HCT116 (cell line): ENCODE results near the gene TFEB. TPM values are rescaled to one million over a fixed set of nuclear protein-coding genes. Genes with fewer than 3 reads are reported as not detected.
A peak's percentile ranks its signal among the peaks of the same experiment; 100 is the strongest.

Experiments
- ATAC-seq: fragments of 200-7000 bp; cut with Tn5 transposase; 2 replicates; pipeline ENCODE4 v1.9.1; 2020; ENCODE audit warnings: mild to moderate bottlenecking, moderate library complexity
- BruUV-seq: library from RNA; stranded (reverse); fragments of 400-500 nt; replicated peaks from 2 replicates; lab custom pipeline; 2021; lab: Mats Ljungman, UMichigan
- CTCF ChIA-PET: fragments of 300-600 bp; sonication (Branson Sonifier 250); formaldehyde crosslinking; loops from one replicate; lab custom pipeline; 2021; ENCODE audit warnings: antibody characterized with exemption; lab: Charles Lee
- POLR2A ChIA-PET: fragments of 300-600, 350-600 bp; sonication (Branson Sonifier 250); formaldehyde crosslinking; loops from one replicate; lab custom pipeline; 2021; ENCODE audit warnings: antibody characterized with exemption; lab: Charles Lee
- RAD21 ChIA-PET, 2 experiments: fragments of 300-600 bp; sonication (Branson Sonifier 250); formaldehyde crosslinking; loops; one replicate each; lab custom pipeline; 2023; ENCODE audit warnings: low total read pairs in 2 of 2; ENCODE audit not compliant: uncharacterized antibody in 2 of 2, unreplicated experiment in 2 of 2, low non-redundant PET in 1 of 2; lab: Charles Lee
- DNase-seq: peaks from one replicate; pipeline ENCODE4 v3.0.0-alpha.2; 2010; ENCODE audit warnings: low read depth, low spot score
- H2AFZ ChIP-seq: fragments of 200-600 bp; shearing (Covaris generic), sonication (generic); 2 replicates; pipeline ENCODE4 v1.6.1; 2017; ENCODE audit warnings: low read depth, mixed run types, mixed read lengths, antibody characterized with exemption, low read length; ENCODE audit not compliant: poor library complexity, severe bottlenecking
- H3K27ac ChIP-seq: 2 replicates; pipeline ENCODE4 v1.5.1; 2012; ENCODE audit warnings: low read depth, low read length
- H3K27me3 ChIP-seq: fragments of 200-600 bp; sonication (generic); 2 replicates; pipeline ENCODE4 v1.6.1; 2016; ENCODE audit warnings: mixed run types, low read length, mixed read lengths; ENCODE audit not compliant: insufficient read depth
- H3K36me3 ChIP-seq, 2 experiments: fragments of 200-500 bp in 1 of 2; fragments of 200-600 bp in 1 of 2; sonication (Bioruptor generic) in 1 of 2; sonication (generic) in 1 of 2; 2 replicates each; pipeline versions ENCODE4 v1.5.1 to v1.6.1; 2014 to 2016; ENCODE audit warnings: low read length in 2 of 2, inconsistent platforms in 1 of 2, mixed read lengths in 1 of 2, mixed run types in 1 of 2; ENCODE audit not compliant: insufficient read depth in 2 of 2, control insufficient read depth in 1 of 2
- H3K4me1 ChIP-seq, 2 experiments: fragments of 200-600 bp in 1 of 2; sonication (generic) in 1 of 2; 2 replicates each; pipeline versions ENCODE4 v1.5.1 to v1.6.1; 2012 to 2017; ENCODE audit warnings: low read length in 2 of 2, inconsistent platforms in 1 of 2, mild to moderate bottlenecking in 1 of 2, mixed read lengths in 1 of 2, mixed run types in 1 of 2, moderate library complexity in 1 of 2; ENCODE audit not compliant: insufficient read depth in 2 of 2, control insufficient read depth in 1 of 2
- H3K4me2 ChIP-seq: fragments of 200-600 bp; sonication (generic); 2 replicates; pipeline ENCODE4 v1.6.1; 2017; ENCODE audit warnings: mixed run types, low read length, mixed read lengths
- H3K4me3 ChIP-seq, 2 experiments: fragments of 200-600 bp in 1 of 2; sonication (generic) in 1 of 2; replicated peaks in 1 of 2; 2 replicates each; pipeline ENCODE4 v1.5.1; 2011 to 2016; ENCODE audit warnings: low read length in 2 of 2, control low read depth in 1 of 2, low read depth in 1 of 2, mild to moderate bottlenecking in 1 of 2, mixed read lengths in 1 of 2, mixed run types in 1 of 2
- H3K79me2 ChIP-seq: fragments of 200-600 bp; sonication (generic); 2 replicates; pipeline ENCODE4 v1.6.1; 2017; ENCODE audit warnings: mild to moderate bottlenecking, mixed run types, low read length, moderate library complexity, mixed read lengths; ENCODE audit not compliant: insufficient read depth
- H3K9ac ChIP-seq: fragments of 200-600 bp; sonication (generic); 2 replicates; pipeline ENCODE4 v1.6.1; 2016; ENCODE audit warnings: low read length, mixed read lengths
- H3K9me2 ChIP-seq: fragments of 200-600 bp; sonication (generic), shearing (Covaris generic); 2 replicates; pipeline ENCODE4 v1.6.1; 2017; ENCODE audit warnings: mixed run types, mild to moderate bottlenecking, moderate library complexity; ENCODE audit not compliant: insufficient read depth
- H3K9me3 ChIP-seq, 2 experiments: fragments of 200-500 bp in 1 of 2; fragments of 200-600 bp in 1 of 2; sonication (Bioruptor generic) in 1 of 2; sonication (generic) in 1 of 2; 2 replicates each; pipeline ENCODE4 v1.6.1; 2014 to 2017; ENCODE audit warnings: low read length in 2 of 2, mixed read lengths in 2 of 2, inconsistent platforms in 1 of 2, low read depth in 1 of 2, mild to moderate bottlenecking in 1 of 2, mixed run types in 1 of 2, moderate library complexity in 1 of 2; ENCODE audit not compliant: control insufficient read depth in 1 of 2, insufficient read depth in 1 of 2
- H4K20me1 ChIP-seq: fragments of 200-600 bp; sonication (generic), shearing (Covaris generic); 2 replicates; pipeline ENCODE4 v1.6.1; 2017; ENCODE audit warnings: mixed run types, mild to moderate bottlenecking, moderate library complexity; ENCODE audit not compliant: insufficient read depth
- ELF1 ChIP-seq: IDR thresholded peaks from 2 replicates; pipeline ENCODE4 v1.6.1; 2012; ENCODE audit warnings: low read depth, borderline replicate concordance
- EZH2 ChIP-seq: fragments of 200-600 bp; sonication (generic); IDR thresholded peaks from 2 replicates; pipeline ENCODE4 v1.6.1; 2017; ENCODE audit warnings: antibody characterized with exemption, mixed run types
- POLR2A ChIP-seq: IDR thresholded peaks from 2 replicates; pipeline ENCODE4 v1.7.0; 2011; ENCODE audit warnings: borderline replicate concordance; ENCODE audit not compliant: insufficient read depth, insufficient read length; ENCODE audit errors: extremely low read depth
- TCF7L2 ChIP-seq: IDR thresholded peaks from 2 replicates; pipeline ENCODE4 v1.7.0; 2011; ENCODE audit warnings: borderline replicate concordance, inconsistent platforms; ENCODE audit not compliant: insufficient read depth, insufficient read length; ENCODE audit errors: extremely low read depth
- YY1 ChIP-seq: IDR thresholded peaks from 2 replicates; pipeline ENCODE4 v1.6.1; 2011; ENCODE audit warnings: low read length, low read depth, moderate library complexity, mild to moderate bottlenecking; ENCODE audit not compliant: insufficient replicate concordance; ENCODE audit errors: extremely low read depth
- ZFX ChIP-seq: fragments of 450-650 bp; IDR thresholded peaks from 2 replicates; pipeline ENCODE4 v1.6.1; 2017
- intact Hi-C: fragments of 100-400 bp; cut with micrococcal nuclease; formaldehyde crosslinking; loops from 2 replicates; pipeline ENCODE4 v1.10.0; 2022
- total RNA-seq: library from RNA; stranded (reverse); gene quantifications from one replicate; pipeline ENCODE4 v1.2.1, GENCODE V29; 2021; ENCODE audit not compliant: unreplicated experiment

TFEB gene
- total RNA-seq, 1 experiment from 2014 or later: 4.8 TPM

GRCh38 chr6:41638002-41638934, 97.1 kb downstream of the TFEB start, which contains the start of gene MDFI (continued):
- TF ChIP-seq TCF7L2: no peak

DNA sequence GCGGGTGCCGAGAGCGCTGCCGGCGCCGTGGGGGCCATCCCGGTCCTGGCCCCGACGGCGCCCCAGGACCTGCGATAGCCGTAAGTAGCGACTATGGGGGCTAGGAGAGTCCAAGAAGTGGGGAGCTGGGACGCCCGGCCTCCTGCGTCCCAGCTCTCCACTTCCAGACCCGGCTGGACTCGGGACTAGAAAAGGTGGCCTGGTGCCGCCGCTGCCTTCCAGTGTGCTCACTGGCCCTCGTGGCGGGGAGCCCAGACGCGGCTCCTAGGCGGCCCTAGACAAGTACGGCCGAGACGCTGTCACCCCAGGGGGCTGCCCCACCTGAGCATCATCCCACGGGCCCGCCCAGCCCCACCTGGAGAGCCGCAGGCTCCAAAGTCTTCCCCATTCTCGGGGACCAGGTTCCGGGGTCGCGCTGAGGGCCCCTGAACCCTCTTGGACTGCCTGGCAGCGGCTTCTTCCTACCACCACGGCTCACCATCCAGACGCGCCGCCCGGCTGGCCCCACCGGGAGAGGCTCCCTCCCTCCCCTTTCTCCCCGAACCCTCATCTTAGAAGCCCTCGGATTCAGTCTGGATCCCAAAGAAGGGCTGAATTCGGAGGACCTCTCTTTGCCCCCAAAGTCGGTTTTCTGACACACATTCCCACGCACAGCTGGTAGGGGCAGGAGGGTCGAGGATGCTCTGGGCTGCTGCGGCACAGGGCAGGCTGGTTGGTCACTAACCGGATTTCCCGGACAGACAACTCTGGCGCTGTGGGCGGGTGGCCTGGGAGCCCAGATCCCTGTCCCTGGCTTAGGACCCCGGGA, 98.0 kb downstream of the TFEB start:
- Histone ChIP-seq H3K4me1 (peaks cover 19 to 21% of the 10 kb centered on the region in 2 experiments), H3K27ac (peak overlapping the region; percentile 94), H3K79me2 (peaks cover 10% of the 10 kb centered on the region; the same call in 1 of the 2 replicates), H3K9me3 (no peaks in the 10 kb centered on the region), H3K36me3 (no peaks in the 10 kb centered on the region), H3K9ac (peak overlapping the region; percentile 87), H3K4me3 (peak overlapping the region; percentile 75 to 88), H2AFZ (no peak overlapping the region), H3K4me2 (peak overlapping the region; percentile 97), H4K20me1 (no peaks in the 10 kb centered on the region), H3K9me2 (no peaks in the 10 kb centered on the region), H3K27me3 (no peaks in the 10 kb centered on the region)
- ATAC-seq (peak; percentile 74), DNase-seq (no peak)
- POLR2A ChIA-PET: interaction anchor here (1.1 to 1.5 kb wide), 2 partner anchors 11 to 15 kb away, joined by 3 to 4 read pairs; no protein-coding TSS in a partner anchor
- intact Hi-C loops: no loop called here
- RAD21 ChIA-PET: interaction anchor here in 1 of 2 experiments (1.0 kb wide), 1 partner anchor 45 kb away, joined by 6 read pairs; no protein-coding TSS in a partner anchor
- TSS peak; percentile 54 for BruUV-seq
- no peak for TF ChIP-seq EZH2
- TF ChIP-seq POLR2A: peak; percentile 7
- TF ChIP-seq ZFX: peak; percentile 92
- no peak for TF ChIP-seq ELF1
- no peak for TF ChIP-seq YY1
- CTCF ChIA-PET: no interaction called here
